CD14-positive monocyte (primary cell): ENCODE results near the gene HAGH. TPM values are rescaled to one million over a fixed set of nuclear protein-coding genes. Genes with fewer than 3 reads are reported as not detected.

ENCODE experiments used
- DNase-seq, 3 donors: peaks; one replicate each; pipeline ENCODE4 v3.0.0-alpha.2; 2011 to 2022
- H2AFZ ChIP-seq: 2 replicates; pipeline ENCODE4 v1.6.0; 2012; ENCODE audit warnings: mild to moderate bottlenecking, low read depth, low read length, inconsistent platforms; ENCODE audit not compliant: insufficient read depth, poor library complexity, severe bottlenecking
- H3K27ac ChIP-seq, 2 donors: 1 replicate in 1 of 2; 2 replicates in 1 of 2; pipeline ENCODE4 v1.5.1; 2012 to 2013; ENCODE audit warnings: low read length in 2 of 2, control low read depth in 1 of 2, inconsistent platforms in 1 of 2, low read depth in 1 of 2, mild to moderate bottlenecking in 1 of 2
- H3K27me3 ChIP-seq, 2 donors: one replicate each; pipeline versions ENCODE4 v1.6.0 to v1.6.1; 2011 to 2013; ENCODE audit warnings: low read length in 2 of 2; ENCODE audit not compliant: control insufficient read depth in 2 of 2, insufficient read depth in 2 of 2
- H3K36me3 ChIP-seq, 2 donors: replicated peaks in 1 of 2; 1 replicate in 1 of 2; 2 replicates in 1 of 2; pipeline versions ENCODE4 v1.5.1 to v1.6.1; 2012 to 2013; ENCODE audit warnings: low read length in 2 of 2, control low read depth in 1 of 2, inconsistent platforms in 1 of 2, mild to moderate bottlenecking in 1 of 2; ENCODE audit not compliant: insufficient read depth in 2 of 2, control insufficient read depth in 1 of 2
- H3K4me1 ChIP-seq, 2 donors: 1 replicate in 1 of 2; 2 replicates in 1 of 2; pipeline versions ENCODE4 v1.5.1 to v1.6.1; 2012 to 2013; ENCODE audit warnings: low read length in 2 of 2, control low read depth in 1 of 2, inconsistent platforms in 1 of 2, mild to moderate bottlenecking in 1 of 2, moderate library complexity in 1 of 2; ENCODE audit not compliant: insufficient read depth in 2 of 2, control insufficient read depth in 1 of 2
- H3K4me2 ChIP-seq: replicated peaks from 2 replicates; pipeline ENCODE3; 2012; ENCODE audit warnings: low read length, moderate library complexity, mild to moderate bottlenecking; ENCODE audit not compliant: poor library complexity, severe bottlenecking; ENCODE audit errors: extremely low read depth
- H3K4me3 ChIP-seq, 3 experiments: fragments of 200-600 bp in 1 of 3; sonication (generic) in 1 of 3; replicated peaks in 1 of 3; 1 replicate in 2 of 3; 2 replicates in 1 of 3; pipeline ENCODE4 v1.5.1; 2011 to 2013; ENCODE audit warnings: low read length in 3 of 3, mild to moderate bottlenecking in 3 of 3, control low read depth in 2 of 3, low read depth in 2 of 3, inconsistent platforms in 1 of 3, moderate library complexity in 1 of 3
- H3K79me2 ChIP-seq: 2 replicates; pipeline ENCODE4 v1.6.0; 2012; ENCODE audit warnings: mild to moderate bottlenecking, control low read depth, inconsistent platforms, low read length, moderate library complexity; ENCODE audit not compliant: insufficient read depth
- H3K9ac ChIP-seq: 2 replicates; pipeline ENCODE4 v1.6.0; 2017; ENCODE audit warnings: low read length, mild to moderate bottlenecking; ENCODE audit not compliant: insufficient read depth, poor library complexity, severe bottlenecking
- H3K9me3 ChIP-seq, 2 donors: replicated peaks in 1 of 2; 1 replicate in 1 of 2; 2 replicates in 1 of 2; pipeline versions ENCODE4 v1.5.1 to v1.6.1; 2012 to 2013; ENCODE audit warnings: low read length in 2 of 2, control low read depth in 1 of 2; ENCODE audit not compliant: control insufficient read depth in 1 of 2, insufficient read depth in 1 of 2
- H4K20me1 ChIP-seq: 2 replicates; pipeline ENCODE4 v1.6.0; 2012; ENCODE audit warnings: mild to moderate bottlenecking, low read length, control low read depth, moderate library complexity; ENCODE audit not compliant: insufficient read depth
- H3K27ac Mint-ChIP-seq, 7 donors: one replicate each; pipeline ENCODE4 v1.8.0; 2020; ENCODE audit warnings: mild to moderate bottlenecking in 7 of 7, mixed read lengths in 7 of 7, moderate library complexity in 6 of 7, inconsistent platforms in 2 of 7
- H3K27me3 Mint-ChIP-seq, 3 donors: one replicate each; pipeline ENCODE4 v1.8.0; 2021 to 2022; ENCODE audit warnings: low read depth in 3 of 3, mild to moderate bottlenecking in 3 of 3, mixed read lengths in 3 of 3, moderate library complexity in 3 of 3, inconsistent platforms in 1 of 3
- H3K36me3 Mint-ChIP-seq, 2 donors: one replicate each; pipeline ENCODE4 v1.8.0; 2020; ENCODE audit warnings: mixed read lengths in 2 of 2, inconsistent platforms in 1 of 2, mild to moderate bottlenecking in 1 of 2
- H3K4me1 Mint-ChIP-seq: one replicate; pipeline ENCODE4 v1.8.0; 2020; ENCODE audit warnings: mild to moderate bottlenecking, mixed read lengths
- H3K4me3 Mint-ChIP-seq, 2 donors: one replicate each; pipeline ENCODE4 v1.8.0; 2020; ENCODE audit warnings: mild to moderate bottlenecking in 2 of 2, mixed read lengths in 2 of 2, moderate library complexity in 1 of 2
- H3K9me3 Mint-ChIP-seq, 7 donors: one replicate each; pipeline ENCODE4 v1.8.0; 2020 to 2022; ENCODE audit warnings: mixed read lengths in 7 of 7, mild to moderate bottlenecking in 6 of 7, moderate library complexity in 6 of 7, inconsistent platforms in 2 of 7
- CTCF ChIP-seq: fragments of 200-600 bp; IDR thresholded peaks from one replicate; pipeline ENCODE4 v1.8.0; 2022; ENCODE audit warnings: antibody characterized with exemption, mild to moderate bottlenecking
- WGBS: methylation state at CpG from one replicate; pipeline ENCODE4 v1.1.5; 2013; ENCODE audit warnings: missing lambda C conversion rate; ENCODE audit not compliant: insufficient coverage; 5-methylcytosine and 5-hydroxymethylcytosine counted together
- intact Hi-C, 2 donors: fragments of 100-400 bp; cut with micrococcal nuclease; formaldehyde crosslinking; loops; one replicate each; pipeline versions ENCODE4 v1.15.0 to v1.15.1; 2023
- polyA plus RNA-seq, 3 donors: library from polyadenylated mRNA; depleted of rRNA in 1 of 3; unstranded in 2 of 3; stranded (reverse) in 1 of 3; fragments of 300-500 nt in 2 of 3; fragments of >200 nt in 1 of 3; fragmentation: Illumina TruSeq in 2 of 3; gene quantifications; 1 replicate in 2 of 3; 2 replicates in 1 of 3; pipeline ENCODE4 v1.2.3, GENCODE V29; 2012 to 2021

HAGH gene
- polyA plus RNA-seq, 3 donors, result 42.6 to 82.1 (median 47.7) TPM

GRCh38 chr16:1832838-1833454 lies 6.3 kb upstream of the HAGH start:
- no peaks in the 10 kb centered on the region for H3K27me3 Mint-ChIP-seq
- Histone ChIP-seq H3K4me2 (no peak overlapping the region), H2AFZ (no peak overlapping the region)

More at GRCh38 chr16:1832838-1833454, 6.3 kb upstream of the HAGH start:
- no peak overlapping the region for H3K9ac ChIP-seq
- H3K36me3 Mint-ChIP-seq, result peaks cover 7 to 13% of the 10 kb centered on the region in 2 donors
- peak overlapping the region in 1 of 7 donors; percentile 21 for H3K27ac Mint-ChIP-seq
- H3K4me1 Mint-ChIP-seq, result peaks cover 12% of the 10 kb centered on the region
- H3K36me3 ChIP-seq, result peaks cover 0 to 7% of the 10 kb centered on the region in 2 donors
- WGBS, result 80% methylated on average over 5 of the region's 9 CpGs
- no peak overlapping the region for H3K27ac ChIP-seq
- TF ChIP-seq CTCF, result no peak
- intact Hi-C loops, result no loop called here
- peaks cover under 1% of the 10 kb centered on the region for H4K20me1 ChIP-seq
- no peak for DNase-seq
- peaks cover 11% of the 10 kb centered on the region for H3K79me2 ChIP-seq
- H3K9me3 ChIP-seq, result no peaks in the 10 kb centered on the region
- no peaks in the 10 kb centered on the region for H3K27me3 ChIP-seq
- H3K4me3 Mint-ChIP-seq, result no peak overlapping the region
- H3K4me1 ChIP-seq, result peaks cover 6 to 14% of the 10 kb centered on the region in 2 donors
- H3K9me3 Mint-ChIP-seq, result no peaks in the 10 kb centered on the region
- no peak overlapping the region for H3K4me3 ChIP-seq
